H9 (cell line): ENCODE results near the gene RRAGC. TPM values are rescaled to one million over a fixed set of nuclear protein-coding genes. Genes with fewer than 3 reads are reported as not detected.

Source experiments
- DNase-seq: peaks from one replicate; pipeline ENCODE4 v3.0.0-alpha.2; 2017
- H2AFZ ChIP-seq: one replicate; pipeline ENCODE4 v1.6.1; 2013; ENCODE audit warnings: mild to moderate bottlenecking, low read length, control low read depth, moderate library complexity
- H2AK5ac ChIP-seq: 2 replicates; pipeline ENCODE4 v1.6.1; 2013; ENCODE audit warnings: low read length, control low read depth, mixed read lengths; ENCODE audit not compliant: insufficient read length
- H2BK120ac ChIP-seq: one replicate; pipeline ENCODE4 v1.6.1; 2013; ENCODE audit warnings: low read depth, mild to moderate bottlenecking, low read length, control low read depth, inconsistent platforms; ENCODE audit not compliant: poor library complexity, severe bottlenecking
- H2BK12ac ChIP-seq: 2 replicates; pipeline ENCODE4 v1.6.1; 2013; ENCODE audit warnings: low read length, control low read depth, mixed read lengths, low read depth; ENCODE audit not compliant: insufficient read length
- H2BK15ac ChIP-seq: 2 replicates; pipeline ENCODE4 v1.6.1; 2013; ENCODE audit warnings: low read depth, low read length, control low read depth
- H2BK20ac ChIP-seq: one replicate; pipeline ENCODE4 v1.6.1; 2013; ENCODE audit warnings: low read depth, mild to moderate bottlenecking, low read length, control low read depth, inconsistent platforms; ENCODE audit not compliant: poor library complexity, severe bottlenecking
- H2BK5ac ChIP-seq: 2 replicates; pipeline ENCODE4 v1.6.1; 2013; ENCODE audit warnings: low read length, control low read depth, mixed read lengths; ENCODE audit not compliant: insufficient read length
- H3K14ac ChIP-seq: 2 replicates; pipeline ENCODE4 v1.6.1; 2013; ENCODE audit warnings: low read length, control low read depth; ENCODE audit not compliant: insufficient read depth
- H3K18ac ChIP-seq: 2 replicates; pipeline ENCODE4 v1.6.1; 2013; ENCODE audit warnings: low read depth, mild to moderate bottlenecking, mixed read lengths, low read length, control low read depth; ENCODE audit not compliant: insufficient read length
- H3K23ac ChIP-seq: 2 replicates; pipeline ENCODE4 v1.6.1; 2013; ENCODE audit warnings: low read length, control low read depth, mixed read lengths, low read depth; ENCODE audit not compliant: insufficient read length
- H3K23me2 ChIP-seq: 2 replicates; pipeline ENCODE4 v1.6.1; 2013; ENCODE audit warnings: low read depth, mild to moderate bottlenecking, mixed read lengths, low read length, control low read depth; ENCODE audit not compliant: insufficient read length, poor library complexity, severe bottlenecking
- H3K27ac ChIP-seq: 2 replicates; pipeline ENCODE4 v1.5.1; 2013; ENCODE audit warnings: low read length, control low read depth, mixed read lengths, low read depth; ENCODE audit not compliant: insufficient read length
- H3K27me3 ChIP-seq: 2 replicates; pipeline ENCODE4 v1.6.1; 2013; ENCODE audit warnings: low read length, control low read depth, inconsistent platforms; ENCODE audit not compliant: insufficient read depth
- H3K4ac ChIP-seq: 2 replicates; pipeline ENCODE4 v1.6.1; 2013; ENCODE audit warnings: low read depth, mild to moderate bottlenecking, control low read depth, inconsistent platforms, low read length, moderate library complexity
- H3K4me1 ChIP-seq: 2 replicates; pipeline ENCODE4 v1.6.1; 2013; ENCODE audit warnings: low read length, control low read depth, inconsistent platforms; ENCODE audit not compliant: insufficient read depth
- H3K4me2 ChIP-seq: 2 replicates; pipeline ENCODE4 v1.6.1; 2013; ENCODE audit warnings: low read length, control low read depth, mixed read lengths; ENCODE audit not compliant: insufficient read length, insufficient read depth
- H3K56ac ChIP-seq: 2 replicates; pipeline ENCODE4 v1.6.1; 2013; ENCODE audit warnings: low read depth, mild to moderate bottlenecking, mixed read lengths, low read length, control low read depth; ENCODE audit not compliant: insufficient read length
- H3K79me1 ChIP-seq: 2 replicates; pipeline ENCODE4 v1.6.1; 2013; ENCODE audit warnings: low read depth, mild to moderate bottlenecking, moderate library complexity, low read length, control low read depth, inconsistent platforms; ENCODE audit not compliant: insufficient read depth, poor library complexity, severe bottlenecking
- H3K79me2 ChIP-seq: 2 replicates; pipeline ENCODE4 v1.6.1; 2013; ENCODE audit warnings: low read length, control low read depth, inconsistent platforms; ENCODE audit not compliant: insufficient read depth
- H3K9ac ChIP-seq: 2 replicates; pipeline ENCODE4 v1.6.1; 2013; ENCODE audit warnings: low read length, control low read depth, mixed read lengths; ENCODE audit not compliant: insufficient read length; ENCODE audit errors: extremely low read depth
- H3K9me3 ChIP-seq: one replicate; pipeline ENCODE4 v1.6.1; 2013; ENCODE audit warnings: low read depth, low read length, inconsistent platforms; ENCODE audit not compliant: control insufficient read depth
- H3T11ph ChIP-seq: one replicate; pipeline ENCODE4 v1.6.1; 2013; ENCODE audit warnings: mild to moderate bottlenecking, low read length, control low read depth, inconsistent platforms
- H4K20me1 ChIP-seq: one replicate; pipeline ENCODE4 v1.6.1; 2013; ENCODE audit not compliant: control insufficient read depth, insufficient read length, insufficient read depth
- H4K5ac ChIP-seq: 2 replicates; pipeline ENCODE4 v1.6.1; 2013; ENCODE audit warnings: low read depth, mild to moderate bottlenecking, mixed read lengths, low read length, control low read depth; ENCODE audit not compliant: insufficient read length
- H4K8ac ChIP-seq: replicated peaks from 2 replicates; pipeline ENCODE4 v1.6.1; 2013; ENCODE audit warnings: low read length, control low read depth, mixed read lengths, low read depth; ENCODE audit not compliant: insufficient read length
- H4K91ac ChIP-seq: 2 replicates; pipeline ENCODE4 v1.6.1; 2013; ENCODE audit warnings: low read depth, mild to moderate bottlenecking, moderate library complexity, mixed read lengths, low read length, control low read depth; ENCODE audit not compliant: insufficient read length
- H3K27ac Mint-ChIP-seq, 3 experiments: 2 replicates in 2 of 3; 3 replicates in 1 of 3; pipeline ENCODE4 v1.8.0; 2020 to 2021; ENCODE audit warnings: mixed read lengths in 3 of 3, mild to moderate bottlenecking in 1 of 3, moderate library complexity in 1 of 3
- H3K27me3 Mint-ChIP-seq: 2 replicates; pipeline ENCODE4 v1.8.0; 2021; ENCODE audit warnings: low read depth, mild to moderate bottlenecking, moderate library complexity, mixed read lengths
- H3K36me3 Mint-ChIP-seq, 3 experiments: 2 replicates in 2 of 3; 3 replicates in 1 of 3; pipeline ENCODE4 v1.8.0; 2020 to 2021; ENCODE audit warnings: low read depth in 3 of 3, mixed read lengths in 3 of 3; ENCODE audit not compliant: insufficient read depth in 1 of 3
- H3K4me1 Mint-ChIP-seq, 2 experiments: 2 replicates each; pipeline ENCODE4 v1.8.0; 2020; ENCODE audit warnings: mixed read lengths in 2 of 2
- H3K4me3 Mint-ChIP-seq, 2 experiments: 2 replicates in 1 of 2; 3 replicates in 1 of 2; pipeline ENCODE4 v1.8.0; 2020 to 2021; ENCODE audit warnings: mild to moderate bottlenecking in 2 of 2, mixed read lengths in 2 of 2, moderate library complexity in 1 of 2
- H3K9me3 Mint-ChIP-seq, 2 experiments: 2 replicates in 1 of 2; 3 replicates in 1 of 2; pipeline ENCODE4 v1.8.0; 2020; ENCODE audit warnings: mild to moderate bottlenecking in 2 of 2, mixed read lengths in 2 of 2, moderate library complexity in 1 of 2
- total RNA-seq: library from RNA; stranded (reverse); gene quantifications from 2 replicates; pipeline ENCODE4 v1.2.1, GENCODE V29; 2021
- TF ChIP-seq, protein P1 (sequence below): fragments of 200-600 bp; sonication (generic); conservative IDR thresholded peaks from 3 replicates; pipeline ENCODE4 v1.8.0; 2021; ENCODE audit warnings: antibody characterized with exemption, mild to moderate bottlenecking

The RRAGC gene
- total RNA-seq, 1 experiment from 2014 or later: 17.9 TPM

DNA sequence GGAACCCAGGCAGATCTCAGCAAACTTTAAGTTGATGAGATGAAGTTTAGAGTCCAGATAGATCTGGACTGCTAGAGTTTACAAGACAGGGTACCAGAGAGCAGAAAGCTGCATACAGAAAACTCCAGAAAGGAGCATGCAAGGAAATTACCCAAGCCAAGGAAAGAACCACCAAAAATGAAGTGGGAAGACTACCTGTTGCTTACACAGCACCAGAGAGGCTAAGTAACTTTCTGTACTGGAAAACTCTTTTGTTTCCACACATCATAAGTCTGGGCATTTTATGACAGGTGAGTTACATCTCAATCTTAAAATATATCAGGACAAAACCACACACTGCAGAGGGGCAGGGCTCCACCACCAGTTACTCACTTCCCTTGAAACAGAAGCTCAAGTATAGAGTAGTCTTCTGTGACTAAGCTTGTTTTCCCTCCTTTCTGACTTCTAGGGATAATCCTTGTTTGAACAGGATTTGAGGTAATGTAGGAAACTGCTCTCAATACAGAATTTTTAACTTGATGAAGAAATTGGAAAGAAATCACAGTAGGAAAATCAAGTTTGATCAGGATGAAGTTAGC, 39.2 kb upstream of the RRAGC start:
- Histone ChIP-seq H3K79me1 (no peaks in the 10 kb centered on the region), H3K4me2 (no peak overlapping the region), H3K9me3 (no peaks in the 10 kb centered on the region), H3K27me3 (no peaks in the 10 kb centered on the region), H3K23me2 (no peaks in the 10 kb centered on the region), H4K8ac (no peak overlapping the region), H3K4ac (no peak overlapping the region), H4K5ac (no peak overlapping the region), H4K91ac (no peak overlapping the region), H4K20me1 (no peaks in the 10 kb centered on the region), H3K79me2 (no peaks in the 10 kb centered on the region), H2BK120ac (no peak overlapping the region), H2BK15ac (no peak overlapping the region), H3K23ac (no peak overlapping the region), H2BK12ac (no peak overlapping the region), H3K14ac (no peak overlapping the region), H3T11ph (no peak overlapping the region), H2AK5ac (no peak overlapping the region), H3K56ac (no peak overlapping the region), H2BK5ac (no peak overlapping the region), H3K4me1 (no peaks in the 10 kb centered on the region), H3K27ac (no peak overlapping the region), H3K18ac (no peak overlapping the region), H2BK20ac (no peak overlapping the region), H3K9ac (no peak overlapping the region), H2AFZ (no peak overlapping the region)
- Mint-ChIP-seq H3K9me3 (no peaks in the 10 kb centered on the region), H3K4me3 (no peak overlapping the region), H3K27ac (no peak overlapping the region), H3K36me3 (no peaks in the 10 kb centered on the region), H3K4me1 (no peaks in the 10 kb centered on the region), H3K27me3 (no peaks in the 10 kb centered on the region)
- TF ChIP-seq, protein P1, sequence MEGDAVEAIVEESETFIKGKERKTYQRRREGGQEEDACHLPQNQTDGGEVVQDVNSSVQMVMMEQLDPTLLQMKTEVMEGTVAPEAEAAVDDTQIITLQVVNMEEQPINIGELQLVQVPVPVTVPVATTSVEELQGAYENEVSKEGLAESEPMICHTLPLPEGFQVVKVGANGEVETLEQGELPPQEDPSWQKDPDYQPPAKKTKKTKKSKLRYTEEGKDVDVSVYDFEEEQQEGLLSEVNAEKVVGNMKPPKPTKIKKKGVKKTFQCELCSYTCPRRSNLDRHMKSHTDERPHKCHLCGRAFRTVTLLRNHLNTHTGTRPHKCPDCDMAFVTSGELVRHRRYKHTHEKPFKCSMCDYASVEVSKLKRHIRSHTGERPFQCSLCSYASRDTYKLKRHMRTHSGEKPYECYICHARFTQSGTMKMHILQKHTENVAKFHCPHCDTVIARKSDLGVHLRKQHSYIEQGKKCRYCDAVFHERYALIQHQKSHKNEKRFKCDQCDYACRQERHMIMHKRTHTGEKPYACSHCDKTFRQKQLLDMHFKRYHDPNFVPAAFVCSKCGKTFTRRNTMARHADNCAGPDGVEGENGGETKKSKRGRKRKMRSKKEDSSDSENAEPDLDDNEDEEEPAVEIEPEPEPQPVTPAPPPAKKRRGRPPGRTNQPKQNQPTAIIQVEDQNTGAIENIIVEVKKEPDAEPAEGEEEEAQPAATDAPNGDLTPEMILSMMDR: no peak
- DNase-seq: no peak
